Stimulated activated CD4-positive, alpha-beta T cell treated with anti-CD3 and anti-CD28 coated beads, TNF-alpha, amount 100 ng/mL, for 24 hours (primary cell): Measurements from ENCODE around the gene HS6ST2.
A peak's percentile ranks its signal among the peaks of the same experiment; 100 is the strongest.

Source experiments
- DNase-seq, 3 experiments: peaks; one replicate each; pipeline ENCODE4 v3.0.0-alpha.2; 2020; ENCODE audit warnings: low read depth in 3 of 3

Gene HS6ST2

DNA sequence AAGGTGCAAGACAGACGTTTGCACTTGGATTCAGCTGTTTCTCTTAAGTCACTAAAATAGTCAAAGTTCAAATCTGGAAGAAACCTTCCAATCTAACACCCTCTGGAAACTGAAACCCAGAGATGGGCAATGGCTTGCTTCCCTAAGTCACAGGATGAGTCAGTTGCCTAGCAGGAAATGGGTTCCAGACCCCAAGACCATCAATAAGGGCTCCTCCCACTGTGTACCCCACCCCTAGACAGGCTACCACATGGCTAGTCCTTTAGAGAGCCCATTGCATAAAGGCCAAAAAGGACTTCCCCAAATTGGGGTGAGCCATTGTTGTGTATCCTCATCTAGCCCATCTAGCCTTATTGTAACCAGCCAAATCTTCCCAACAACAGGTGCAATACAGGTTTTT is 216.2 kb downstream of the HS6ST2 start:
- no peak for DNase-seq

DNA sequence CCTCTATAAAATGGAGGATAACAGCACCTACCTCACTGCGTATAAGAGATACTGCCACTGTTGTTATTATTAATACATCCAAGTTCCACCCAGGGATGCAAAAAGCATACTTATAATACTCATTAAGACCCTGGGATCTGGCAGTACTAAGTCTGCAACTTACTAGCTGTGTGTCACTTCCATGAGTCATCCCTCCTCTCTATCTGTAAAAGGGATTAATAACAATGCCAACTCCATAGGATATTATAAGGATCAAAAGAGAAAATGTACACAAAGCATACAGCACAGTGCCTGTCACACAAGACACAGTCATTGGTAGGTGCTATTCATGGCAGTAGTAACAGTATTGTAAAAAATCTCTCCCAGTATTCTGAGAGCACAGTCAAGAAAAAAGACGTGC is 216.7 kb downstream of the HS6ST2 start:
- DNase-seq = no peak

DNA sequence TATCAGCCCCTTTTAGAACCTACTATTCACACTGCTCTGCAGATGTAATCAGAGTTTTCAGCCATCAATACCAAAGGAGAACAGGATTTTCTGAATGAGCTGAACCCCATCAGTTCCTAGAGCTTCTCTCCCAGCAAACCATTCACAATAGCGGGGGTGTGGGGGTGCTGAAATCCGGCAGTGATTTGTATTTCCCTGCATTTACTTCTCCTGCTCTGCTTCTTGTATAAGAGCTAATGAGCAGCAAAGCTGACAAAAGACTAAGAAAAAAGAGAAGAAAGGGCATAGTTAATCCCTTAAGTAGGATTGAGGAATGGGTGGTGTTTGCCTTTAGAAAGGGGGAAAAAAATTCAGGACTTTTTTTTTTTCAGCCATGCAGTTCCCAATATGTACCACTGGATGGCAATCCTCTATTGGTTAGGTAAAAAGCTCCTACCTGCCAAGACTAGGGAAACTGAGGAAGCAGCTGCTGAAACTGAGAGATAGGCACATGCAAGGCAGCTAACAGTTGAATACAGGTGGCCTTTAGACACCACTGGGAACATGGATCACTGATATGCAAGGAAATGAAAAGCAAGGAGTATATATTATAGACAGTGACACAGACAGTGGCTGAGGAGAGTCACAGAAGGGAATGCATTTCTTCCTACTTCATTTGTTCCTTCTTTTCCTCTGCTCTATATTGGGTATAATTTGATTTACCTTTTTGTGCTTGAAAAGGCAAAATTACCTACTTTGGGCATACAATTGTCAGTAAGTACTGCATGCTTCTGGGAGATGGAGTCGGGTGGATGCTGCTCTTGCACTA is 217.9 kb downstream of the HS6ST2 start:
- no peak for DNase-seq

DNA sequence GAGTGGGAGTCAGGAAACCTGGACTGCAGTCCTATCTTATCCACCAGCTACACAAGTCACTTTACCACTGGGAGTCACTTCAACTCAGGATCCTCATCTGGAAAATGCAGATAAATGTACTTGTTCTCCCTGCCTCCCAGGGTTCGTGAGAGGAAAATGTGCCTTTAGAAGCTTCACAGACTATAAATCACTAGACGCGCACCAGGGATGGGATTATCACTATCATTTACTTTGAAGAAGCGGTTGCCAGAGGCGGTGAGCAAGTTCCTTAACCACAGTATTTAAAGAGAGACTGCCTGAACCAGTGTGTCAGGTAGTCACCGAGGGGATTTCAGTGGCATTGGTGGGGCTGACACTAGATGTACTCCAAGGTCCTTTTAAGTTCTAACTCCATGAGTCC is 219.5 kb downstream of the HS6ST2 start:
- no peak for DNase-seq

DNA sequence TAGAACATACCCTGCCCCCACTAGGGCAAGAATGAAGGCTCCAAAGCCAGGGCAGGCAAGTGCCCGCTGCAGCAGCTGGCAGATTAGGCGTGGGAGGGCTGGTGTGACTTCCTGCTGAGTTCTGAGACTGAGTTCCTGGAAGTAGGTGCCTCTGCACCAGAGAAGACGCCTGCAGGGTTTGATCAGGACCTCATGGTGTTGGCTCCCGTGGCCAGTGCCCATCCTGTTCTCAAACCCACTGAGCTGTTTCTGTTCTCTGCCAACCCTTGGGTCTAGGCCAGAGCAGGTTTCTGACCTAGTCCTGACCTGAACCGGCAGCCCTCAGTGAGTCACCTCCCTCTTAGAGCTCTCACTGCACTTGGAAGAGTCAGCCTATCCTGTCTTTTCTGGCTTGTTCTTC is 220.7 kb downstream of the HS6ST2 start:
- DNase-seq = peak in 1 of 3 experiments; percentile 25

DNA sequence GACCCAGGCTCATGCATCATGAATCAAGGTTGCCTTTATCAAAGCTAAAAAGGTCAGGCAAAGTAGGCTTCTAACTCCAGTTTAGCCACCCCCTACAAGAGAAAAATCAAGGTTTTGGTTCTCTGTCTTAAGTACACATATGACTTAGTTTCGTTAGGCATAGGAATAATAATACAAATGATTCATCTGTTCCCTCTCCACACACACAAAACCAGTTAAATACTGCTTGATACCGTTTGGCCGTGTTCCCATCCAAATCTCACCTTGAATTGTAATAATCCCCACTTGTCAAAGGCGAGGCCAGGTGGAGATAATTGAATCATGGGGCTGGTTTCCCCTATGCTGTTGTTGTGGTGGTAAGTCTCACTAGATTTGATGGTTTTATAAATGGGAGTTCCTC is 226.2 kb downstream of the HS6ST2 start:
- DNase-seq = no peak

DNA sequence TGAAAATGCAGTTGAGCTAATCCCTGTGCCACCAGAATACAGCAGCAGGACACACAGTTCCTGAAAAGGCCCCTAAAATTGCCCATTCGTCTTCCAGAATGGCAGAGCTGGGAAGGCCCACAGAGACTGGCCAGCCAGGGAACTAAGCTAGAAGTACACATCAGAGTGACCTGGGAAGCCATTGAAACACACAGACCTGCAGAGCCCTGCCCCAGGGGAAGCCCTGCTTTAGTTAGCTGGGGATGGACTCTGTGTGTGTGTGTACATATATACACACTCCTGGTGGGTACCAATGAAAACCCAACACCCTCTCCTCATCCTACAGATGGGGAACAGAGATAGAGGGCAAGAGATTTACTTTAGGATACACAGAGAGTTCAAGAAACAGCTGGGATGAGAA is 227.7 kb downstream of the HS6ST2 start:
- DNase-seq = no peak

DNA sequence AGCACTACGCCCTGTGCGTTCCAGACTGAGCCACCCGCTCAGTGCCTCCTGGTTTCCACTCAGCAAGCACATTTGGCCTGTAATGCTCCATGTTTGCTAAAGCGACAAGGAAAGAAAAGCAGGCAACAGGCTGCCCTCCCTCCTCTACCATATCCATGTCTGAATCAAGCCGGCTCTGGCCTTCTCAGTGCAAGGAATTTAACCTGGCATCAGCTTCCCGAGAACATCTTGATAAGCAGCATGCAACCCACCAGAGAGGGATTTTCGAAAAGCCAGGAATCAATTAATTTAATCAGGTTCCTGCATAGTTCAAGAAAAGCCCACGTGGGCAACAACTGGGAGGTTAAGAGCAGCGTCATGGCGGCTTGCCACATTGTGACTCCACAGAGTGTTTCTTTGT is 228.2 kb downstream of the HS6ST2 start:
- DNase-seq = no peak

DNA sequence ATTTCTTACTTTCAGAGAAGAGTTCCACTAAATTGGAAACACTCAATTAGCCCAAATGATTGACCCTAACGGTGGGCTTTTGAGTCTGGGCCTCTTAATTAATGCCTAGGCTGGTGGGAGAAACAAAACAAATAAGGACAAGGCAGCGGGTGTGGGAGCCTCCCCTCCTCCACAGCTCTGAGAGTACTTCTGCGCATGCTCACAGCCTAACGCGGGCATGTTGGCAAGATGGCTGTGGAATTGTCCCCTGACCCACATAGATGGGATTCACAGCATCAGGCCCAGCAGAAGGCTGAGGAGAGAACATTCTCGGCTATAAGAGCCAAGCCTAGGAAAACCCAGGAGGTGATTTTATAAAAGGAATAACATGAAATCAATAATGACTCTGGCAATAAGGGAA is 230.1 kb downstream of the HS6ST2 start:
- DNase-seq = no peak

DNA sequence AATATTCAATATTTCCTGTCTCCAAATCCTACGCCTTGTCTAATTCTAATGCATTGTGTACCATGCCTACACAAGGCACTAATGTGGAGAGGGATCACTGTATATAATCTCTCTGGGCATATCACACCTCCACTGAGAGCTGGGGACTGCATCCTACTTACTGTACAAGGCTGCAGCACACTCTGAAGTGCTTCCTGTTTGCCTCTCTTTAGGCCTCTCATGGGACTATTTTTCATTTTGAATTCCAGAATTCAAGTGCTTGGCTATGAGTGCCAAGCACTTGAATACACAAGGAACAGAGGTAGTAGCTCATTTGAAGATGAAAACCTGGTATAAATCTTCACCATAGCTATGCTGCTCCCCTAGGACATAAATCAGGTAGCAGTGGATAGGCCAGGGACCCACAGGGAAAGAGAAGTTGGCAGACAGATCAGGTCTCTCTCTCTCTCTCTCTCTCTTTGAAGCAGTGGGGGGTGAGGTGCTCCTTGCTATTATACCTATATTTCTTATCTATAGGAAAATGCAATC is 239.9 kb downstream of the HS6ST2 start:
- DNase-seq = no peak

DNA sequence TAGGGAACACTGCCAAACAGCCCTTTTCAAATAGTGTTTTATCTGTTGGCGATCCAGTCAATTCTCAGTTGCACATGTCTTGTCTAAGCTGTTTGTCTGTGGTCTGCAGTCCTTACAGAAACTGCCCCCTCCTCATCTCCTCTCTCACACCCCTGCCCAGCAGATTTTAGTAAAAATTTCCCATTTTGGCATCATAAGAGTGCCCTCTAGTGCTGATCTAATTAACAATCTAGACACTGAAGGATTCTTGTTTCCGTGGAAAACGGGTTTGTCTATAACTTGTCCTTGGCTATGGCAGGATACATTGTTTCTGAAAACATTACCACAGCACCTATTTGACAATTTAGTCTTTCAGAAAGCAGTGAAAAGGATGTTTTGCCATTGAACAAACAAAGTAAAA is 242.4 kb downstream of the HS6ST2 start:
- DNase-seq = no peak

DNA sequence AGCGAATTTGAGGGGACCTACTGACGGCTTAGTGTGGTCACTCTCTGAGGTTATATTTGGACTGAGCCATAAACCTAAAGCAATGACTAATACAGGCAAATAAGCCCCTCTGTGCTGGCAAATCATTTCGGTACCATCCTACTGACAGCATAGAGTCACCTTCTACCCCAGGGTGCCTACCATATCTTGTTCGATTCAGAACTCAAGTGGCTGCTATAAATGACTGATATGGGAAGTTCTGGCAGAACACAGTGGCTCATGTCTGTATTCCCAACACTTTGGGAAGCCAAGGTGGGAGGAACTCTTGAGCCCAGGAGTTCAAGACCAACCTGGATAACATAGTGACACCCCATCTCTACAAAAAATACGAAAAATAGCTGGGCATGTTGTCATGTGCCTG is 243.5 kb downstream of the HS6ST2 start:
- DNase-seq = no peak

DNA sequence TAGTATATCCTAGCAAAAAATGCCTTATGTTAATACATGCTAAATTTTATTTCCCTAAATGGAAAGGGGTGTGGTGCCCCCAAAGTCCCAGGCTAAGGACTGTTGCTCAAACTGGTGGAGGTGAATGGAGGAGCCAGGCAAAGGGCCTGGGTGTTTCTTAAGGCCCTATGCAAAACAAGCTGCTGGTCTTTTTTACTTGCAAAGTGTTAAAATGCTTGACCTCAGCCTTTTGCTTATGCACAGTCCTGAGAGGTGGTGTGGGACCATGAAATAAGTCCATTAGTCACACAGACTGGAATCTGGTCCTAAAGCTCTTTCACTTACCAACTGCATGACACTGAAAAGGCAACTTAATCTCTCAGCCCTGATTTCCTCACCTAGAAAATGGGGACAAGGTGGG is 246.1 kb downstream of the HS6ST2 start:
- DNase-seq = no peak

DNA sequence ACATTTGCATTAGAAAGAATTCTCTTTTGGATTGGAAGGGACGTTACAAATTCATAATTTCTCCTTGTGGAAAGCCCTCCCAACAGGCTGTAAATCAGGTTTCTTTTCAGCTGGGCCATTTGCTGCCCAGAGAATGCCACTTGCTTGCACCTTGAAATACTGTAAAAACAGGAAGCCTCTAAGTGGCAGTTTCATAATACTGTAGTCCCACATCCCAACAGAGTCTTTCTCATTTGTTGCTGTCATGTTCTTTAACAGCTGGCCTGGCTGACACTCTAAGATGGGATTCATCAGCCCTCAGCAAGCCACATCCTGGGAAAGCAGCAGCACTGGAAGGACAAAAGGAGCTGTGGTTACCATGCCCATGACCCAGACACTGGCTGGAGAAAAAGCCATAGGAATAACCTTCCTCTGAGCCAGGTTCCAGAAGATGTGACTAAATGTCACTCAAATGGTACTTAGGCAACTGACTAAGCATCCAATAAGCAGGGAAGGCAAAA is 247.7 kb downstream of the HS6ST2 start:
- no peak for DNase-seq

DNA sequence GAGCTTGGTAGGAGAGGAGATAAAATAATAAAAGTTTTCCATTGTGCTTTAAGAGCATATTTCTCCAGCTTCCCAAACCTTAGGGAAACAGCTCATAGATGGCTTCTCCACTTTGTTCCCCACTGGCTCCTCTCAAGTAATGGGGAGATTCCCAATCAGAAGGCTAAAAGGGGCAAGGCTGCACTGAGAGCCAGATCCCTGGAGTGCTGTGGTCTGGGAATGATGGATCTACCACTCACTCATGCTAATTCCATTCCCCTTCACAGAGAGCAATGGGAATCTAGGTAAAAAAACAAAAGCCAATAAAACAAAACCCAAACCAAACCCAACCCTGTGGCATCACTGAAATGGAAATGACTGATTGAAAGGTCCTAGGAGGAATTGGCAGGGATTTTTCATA is 249.9 kb downstream of the HS6ST2 start:
- DNase-seq = no peak

DNA sequence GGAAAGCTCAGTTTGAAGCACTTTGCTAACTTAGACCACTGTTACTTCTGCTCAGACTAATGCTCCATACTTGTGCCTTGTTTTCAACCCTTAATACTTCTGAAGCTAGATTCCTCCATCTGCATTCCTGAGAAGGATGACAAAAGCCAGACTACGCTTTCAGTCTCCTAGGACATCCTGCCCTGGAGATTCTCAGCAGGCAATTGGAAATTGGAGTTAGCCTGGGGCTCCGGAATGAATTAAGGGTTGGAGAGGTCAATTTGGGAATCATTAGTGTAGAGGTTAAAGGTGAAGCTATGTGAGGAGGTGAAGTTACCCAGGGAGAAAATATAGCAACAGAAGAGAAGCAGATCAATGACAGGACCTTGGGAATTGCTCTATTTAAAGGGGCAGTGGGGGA is 253.7 kb downstream of the HS6ST2 start:
- no peak for DNase-seq

DNA sequence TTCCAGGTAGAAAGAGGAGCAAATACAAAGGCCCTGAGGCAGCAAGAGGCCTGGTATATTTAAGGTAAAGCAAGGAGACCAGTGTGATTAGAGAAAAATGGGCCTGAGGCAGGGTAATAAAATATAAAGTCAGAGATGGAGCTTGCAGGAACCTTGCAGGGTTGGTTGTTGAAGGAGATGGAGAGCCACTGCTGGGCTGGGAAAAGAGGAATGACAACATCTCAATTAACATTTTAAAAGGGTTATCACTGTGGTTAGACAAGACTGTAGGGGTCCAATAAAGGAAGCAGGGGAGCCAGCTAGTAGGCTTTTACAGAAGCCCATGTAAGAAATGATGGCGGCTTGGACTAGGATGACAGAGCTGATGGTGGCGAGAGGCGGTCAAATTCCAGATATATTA is 264.0 kb downstream of the HS6ST2 start:
- no peak for DNase-seq

DNA sequence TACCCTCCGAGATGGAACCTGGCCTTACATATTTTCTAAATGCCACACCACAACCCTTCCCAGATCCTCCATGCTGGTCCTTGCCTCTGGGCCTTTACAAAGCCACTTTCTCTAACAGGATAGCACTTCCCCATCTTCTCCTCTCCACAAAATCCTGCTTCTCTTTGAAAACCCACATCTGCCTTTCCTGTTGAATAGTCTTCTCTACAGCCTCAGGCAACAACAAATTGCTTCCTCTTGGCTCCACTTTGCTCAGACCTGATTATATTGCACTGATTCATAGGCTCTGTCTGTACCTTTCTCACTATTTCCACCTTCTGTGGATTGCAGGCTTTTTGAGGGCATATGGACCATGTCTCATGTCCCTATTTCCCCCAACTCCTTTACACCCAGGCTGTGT is 265.9 kb downstream of the HS6ST2 start:
- DNase-seq = no peak

DNA sequence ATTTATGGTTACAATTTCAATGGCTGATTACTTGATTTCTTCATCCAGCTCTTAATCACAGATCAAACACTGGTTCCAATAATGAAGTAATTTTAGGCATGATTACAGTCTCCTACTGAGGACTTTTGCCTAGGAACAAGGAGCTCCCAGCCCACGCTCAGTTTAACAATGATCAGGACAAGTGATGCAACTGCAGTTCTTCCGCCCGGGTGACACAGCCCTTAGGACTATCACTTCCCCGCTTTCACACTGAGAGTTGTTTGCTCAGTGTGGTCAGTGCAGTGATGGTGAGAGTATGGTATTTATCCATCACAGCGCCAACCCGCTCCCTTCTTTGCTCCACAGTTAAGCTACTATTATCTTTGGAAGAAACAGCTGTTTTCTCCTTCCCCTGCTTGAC is 266.4 kb downstream of the HS6ST2 start:
- DNase-seq = no peak

DNA sequence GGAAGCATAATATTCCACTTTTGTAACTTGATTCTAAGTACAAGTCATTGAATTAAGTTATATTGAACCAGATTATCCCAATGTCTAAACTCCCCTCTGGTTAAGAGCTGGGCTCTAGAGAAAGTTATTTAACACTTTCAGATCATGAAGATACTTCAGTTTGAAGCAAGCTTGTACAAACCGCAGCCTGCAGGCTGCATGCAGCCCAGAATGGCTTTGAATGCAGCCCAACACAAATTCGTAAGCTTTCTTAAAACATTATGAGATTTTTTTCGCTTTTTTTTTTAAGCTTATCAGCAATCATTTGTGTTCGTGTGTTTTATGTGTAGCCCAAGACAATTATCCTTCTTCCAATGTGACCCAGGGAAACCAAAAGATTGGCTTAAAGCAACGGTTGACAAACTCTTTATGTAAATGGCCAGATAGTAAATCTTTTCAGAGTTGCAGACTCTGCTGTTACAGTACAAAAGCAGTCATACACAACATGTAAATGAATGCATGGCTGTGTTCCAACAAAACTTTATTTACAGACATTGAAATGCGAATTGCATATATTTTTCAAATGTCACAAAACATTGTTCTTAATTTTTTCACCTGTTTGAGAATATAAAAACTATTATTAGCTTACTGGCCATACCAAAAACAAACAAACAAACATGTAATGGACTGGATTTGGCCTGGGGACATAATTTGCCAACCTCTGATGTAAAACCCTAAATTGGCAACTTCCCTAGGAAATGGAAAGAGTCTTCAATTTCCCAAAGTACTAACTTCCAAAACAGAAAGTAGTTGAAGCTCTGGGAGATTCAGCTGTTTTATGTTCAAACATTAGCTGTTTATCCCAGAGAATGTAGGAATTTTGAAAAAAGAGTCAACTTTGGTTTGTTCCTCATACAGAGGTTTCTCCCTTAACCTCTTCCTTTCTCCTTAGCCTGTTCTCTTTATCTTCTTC is 268.5 kb downstream of the HS6ST2 start:
- no peak for DNase-seq

DNA sequence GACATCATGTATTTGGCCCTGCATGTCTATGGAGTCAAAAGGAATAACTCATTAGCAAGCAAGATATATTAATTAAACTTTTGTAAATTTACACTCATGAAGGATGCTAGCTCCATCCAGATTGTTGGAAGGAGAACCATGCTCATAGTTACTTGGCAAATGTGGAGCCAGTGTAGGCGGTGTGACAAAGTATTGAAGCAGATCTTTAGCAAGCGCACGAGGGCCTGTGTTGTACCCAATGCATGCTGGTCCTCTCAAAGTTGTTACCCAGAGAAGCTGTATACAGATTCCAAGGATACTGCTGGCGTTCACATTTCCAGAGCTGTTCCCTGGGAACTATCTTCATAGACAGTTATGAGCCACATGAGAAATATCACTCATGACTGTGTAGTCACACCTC is 273.2 kb downstream of the HS6ST2 start:
- no peak for DNase-seq

DNA sequence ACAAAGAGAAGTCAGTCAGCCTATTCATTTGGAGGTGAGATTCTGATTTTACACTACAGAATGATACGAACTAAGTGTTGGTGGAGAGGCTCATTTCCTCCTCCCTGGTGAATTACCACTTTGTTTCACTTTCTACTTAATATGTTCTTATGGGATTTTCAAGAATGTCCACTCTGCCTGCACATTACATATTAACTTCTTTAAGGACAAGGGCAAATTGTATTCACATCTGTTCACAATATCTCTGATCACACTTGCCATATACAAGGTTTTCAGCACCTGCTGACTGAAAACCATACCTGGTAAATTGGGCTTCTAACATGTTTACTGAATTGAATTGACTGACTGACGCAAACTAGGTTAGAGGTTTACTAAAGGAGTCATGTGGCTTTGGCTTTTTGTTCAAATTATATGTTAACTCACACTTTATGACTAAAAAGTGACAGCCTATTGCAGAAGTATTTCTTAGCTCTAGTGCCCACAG is 281.2 kb downstream of the HS6ST2 start:
- no peak for DNase-seq
